ENCODE results near the gene PADI2. TPM values are rescaled to one million over a fixed set of nuclear protein-coding genes. Genes with fewer than 3 reads are reported as not detected.

The PADI2 gene
- total and polyA plus RNA-seq, 2 of the 8 experiments (the other 6 are each of a cell fraction or from before 2014, with no cell fraction given): 1.6 to 7.5 TPM

- peaks cover 5% of the 10 kb centered on the region for H3K23me2 ChIP-seq (ENCODE audit: low read depth, low read length)
- no peak overlapping the region for H2BK15ac ChIP-seq (ENCODE audit: low read length)
- no peak overlapping the region for H2BK120ac ChIP-seq (replicated peaks; ENCODE audit: low read depth, low read length)
- no peak overlapping the region for H2AFZ ChIP-seq (ENCODE audit: low read length)
- no peak overlapping the region for H2BK20ac ChIP-seq (ENCODE audit: low read length)
- H3K23ac ChIP-seq (ENCODE audit: insufficient read length): no peak overlapping the region
- ChIA-PET CTCF (ENCODE audit: partially characterized antibody) (no interaction called here), POLR2A (ENCODE audit: partially characterized antibody) (no interaction called here)
- H3K18ac ChIP-seq (ENCODE audit: extremely low read depth, low read length): no peak overlapping the region
- peak overlapping the region; percentile 10 to 87 (median 83) for H3K9ac ChIP-seq (replicated peaks in 1 of 4; ENCODE audit: extremely low read depth in 1 of 4, low read depth in 3 of 4, low read length in 3 of 4)
- H3K56ac ChIP-seq (replicated peaks; ENCODE audit: insufficient read length, low read depth, low read length): no peak overlapping the region
- H3K14ac ChIP-seq (ENCODE audit: insufficient read length): no peak overlapping the region
- peak overlapping the region; percentile 83 to 99 (median 90) for H3K4me3 ChIP-seq (ENCODE audit: extremely low read depth in 1 of 4, insufficient read depth in 2 of 4, low read depth in 3 of 4, low read length in 4 of 4)
- H3K79me1 ChIP-seq (ENCODE audit: low read depth, low read length): peaks cover 5% of the 10 kb centered on the region; the same call in 1 of the 2 replicates
- no peak overlapping the region for H3K27ac ChIP-seq (ENCODE audit: low read depth, low read length)
- FAIRE-seq (no peak), DNase-seq (ENCODE audit: low read depth in 1 of 2, low spot score in 2 of 2) (no peak)
- H4K5ac ChIP-seq (ENCODE audit: insufficient read length, low read depth, low read length): no peak overlapping the region
- H4K91ac ChIP-seq (replicated peaks; ENCODE audit: insufficient read length, low read length): no peak overlapping the region
- H2BK5ac ChIP-seq (ENCODE audit: low read depth, low read length): peak overlapping the region; percentile 87
- WGBS, 2 experiments (ENCODE audit: extremely low coverage in 1 of 2, insufficient coverage in 1 of 2, insufficient read length in 1 of 2, insufficient replicate concordance in 2 of 2, low coverage in 1 of 2, low lambda C conversion rate in 2 of 2, missing lambda C conversion rate in 1 of 2): 20% methylated on average over 12 of the region's 12 CpGs; no CpG with 5 or more reads in 1 of the 2 experiments
- H3K4ac ChIP-seq (replicated peaks; ENCODE audit: insufficient read length, low read depth, low read length): peak overlapping the region; percentile 17
- H4K8ac ChIP-seq (ENCODE audit: extremely low read depth, insufficient read depth, low read length): no peak overlapping the region
- peaks cover 10 to 39% of the 10 kb centered on the region in 2 experiments for H3K79me2 ChIP-seq (ENCODE audit: control insufficient read depth in 1 of 2, insufficient read depth in 2 of 2, low read length in 2 of 2)
- H3K27me3 ChIP-seq (replicated peaks in 1 of 4; ENCODE audit: control insufficient read depth in 3 of 4, extremely low read depth in 1 of 4, insufficient read depth in 3 of 4, low read length in 3 of 4): no peaks in the 10 kb centered on the region
- peaks cover 0 to 10% (median 6%) of the 10 kb centered on the region in 4 experiments; a peak in 6 of 8 replicates for H3K36me3 ChIP-seq (ENCODE audit: control insufficient read depth in 2 of 4, insufficient read depth in 4 of 4, low read length in 3 of 4)
- H2BK12ac ChIP-seq (ENCODE audit: low read depth, low read length): 0 out of 2 replicates have a peak overlapping the region, but pooled peaks have one; percentile 39
- peaks cover 0 to 7% (median 0%) of the 10 kb centered on the region in 4 experiments; a peak in 1 of 7 replicates for H3K4me1 ChIP-seq (replicated peaks in 1 of 4; ENCODE audit: control insufficient read depth in 3 of 4, insufficient read depth in 4 of 4, low read length in 3 of 4)
- peak overlapping the region; percentile 90 to 91 for H3K4me2 ChIP-seq (ENCODE audit: insufficient read depth in 1 of 2, low read depth in 2 of 2, low read length in 2 of 2)
- peak overlapping the region; percentile 86; the same call in 1 of the 2 replicates for H2AK5ac ChIP-seq (ENCODE audit: low read depth, low read length)
- H3K9me3 ChIP-seq (ENCODE audit: insufficient read depth in 2 of 2, low read depth in 1 of 2, low read length in 1 of 2): no peaks in the 10 kb centered on the region
- H4K20me1 ChIP-seq (replicated peaks in 1 of 2; ENCODE audit: control insufficient read depth in 1 of 2, insufficient read depth in 2 of 2, low read length in 2 of 2): no peaks in the 10 kb centered on the region
- no peak for TF ChIP-seq POU5F1 (IDR thresholded peaks at IDR 0.05; ENCODE audit: low read depth, low read length)
- no peak for TF ChIP-seq SP2 (IDR thresholded peaks at IDR 0.05; ENCODE audit: low read length)
- TF ChIP-seq POLR2AphosphoS5 (IDR thresholded peaks at IDR 0.05; ENCODE audit: low read depth, low read length): no peak
- no peak for TF ChIP-seq SIX5 (IDR thresholded peaks at IDR 0.05; ENCODE audit: low read depth, low read length)
- no peak for TF ChIP-seq KDM4A (IDR thresholded peaks at IDR 0.05; ENCODE audit: low read depth, low read length, severe bottlenecking)
- TF ChIP-seq SRF (IDR thresholded peaks at IDR 0.05; ENCODE audit: low read depth, low read length): no peak
- no peak for TF ChIP-seq TBP (IDR thresholded peaks at IDR 0.05; ENCODE audit: low read depth, low read length)
- TF ChIP-seq RNF2 (IDR thresholded peaks at IDR 0.05; ENCODE audit: borderline replicate concordance, low read depth, low read length, missing control alignments, poor library complexity, severe bottlenecking): no peak
- TF ChIP-seq CBX8 (IDR thresholded peaks at IDR 0.05; ENCODE audit: borderline replicate concordance, low read depth, low read length): no peak
- TF ChIP-seq, protein P1, sequence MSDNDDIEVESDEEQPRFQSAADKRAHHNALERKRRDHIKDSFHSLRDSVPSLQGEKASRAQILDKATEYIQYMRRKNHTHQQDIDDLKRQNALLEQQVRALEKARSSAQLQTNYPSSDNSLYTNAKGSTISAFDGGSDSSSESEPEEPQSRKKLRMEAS (IDR thresholded peaks at IDR 0.05): no peak
- no peak for TF ChIP-seq BCL11A (IDR thresholded peaks at IDR 0.05; ENCODE audit: low read depth in 2 of 2, low read length in 2 of 2)
- TF ChIP-seq EP300 (IDR thresholded peaks at IDR 0.05; ENCODE audit: borderline replicate concordance in 1 of 2, low read depth in 2 of 2, low read length in 2 of 2): no peak
- no peak for TF ChIP-seq JUND (IDR thresholded peaks at IDR 0.05; ENCODE audit: low read length)
Observed at GRCh38 chr1:17053086-17053684, 66.1 kb downstream of the PADI2 start.
